HepG2 (cell line): ENCODE data around the gene HYAL2. TPM values are rescaled to one million over a fixed set of nuclear protein-coding genes. Genes with fewer than 3 reads are reported as not detected.

Experiments
- ARNTL ChIP-seq: sonication (generic); formaldehyde crosslinking; IDR thresholded peaks from 2 replicates; pipeline ENCODE4 v1.4.0; 2020; ENCODE audit warnings: mild to moderate bottlenecking, missing genetic modification reagents
- ASH2L ChIP-seq: fragments of 300-600, 200-600 bp; sonication (generic); IDR thresholded peaks from 2 replicates; pipeline ENCODE4 v1.7.0; 2017; ENCODE audit warnings: low read depth, mild to moderate bottlenecking, moderate library complexity, mixed read lengths, low read length; ENCODE audit not compliant: insufficient read length
- JUND ChIP-seq: sonication (generic); formaldehyde crosslinking; IDR thresholded peaks from 2 replicates; pipeline ENCODE4 v1.8.0; 2022; ENCODE audit warnings: mild to moderate bottlenecking, missing genetic modification reagents
- RFX3 ChIP-seq: IDR thresholded peaks from 2 replicates; pipeline ENCODE4 v1.6.1; 2016; ENCODE audit warnings: missing biosample characterization, missing genetic modification reagents
- SMARCE1 ChIP-seq: fragments of 450-650 bp; IDR thresholded peaks from 2 replicates; pipeline ENCODE4 v1.6.1; 2017; ENCODE audit warnings: borderline replicate concordance
- SRSF1 ChIP-seq: fragments of 200-400 bp; formaldehyde crosslinking; optimal IDR thresholded peaks from 2 replicates; pipeline ENCODE3; 2017; ENCODE audit warnings: mild to moderate bottlenecking, low read depth, low read length, moderate library complexity
- STAT5B ChIP-seq: sonication (generic); formaldehyde crosslinking; IDR thresholded peaks from 2 replicates; pipeline ENCODE4 v1.4.0; 2020; ENCODE audit warnings: missing genetic modification reagents
- ZBTB7B ChIP-seq: sonication (generic); formaldehyde crosslinking; IDR thresholded peaks from 2 replicates; pipeline ENCODE4 v1.4.0; 2020; ENCODE audit warnings: missing genetic modification reagents
- ZFP36L2 ChIP-seq: sonication (generic); formaldehyde crosslinking; IDR thresholded peaks from 2 replicates; pipeline ENCODE4 v1.4.0; 2020; ENCODE audit warnings: missing genetic modification reagents
- ZNF460 ChIP-seq: sonication (generic); formaldehyde crosslinking; IDR thresholded peaks from 2 replicates; pipeline ENCODE4 v1.5.1; 2020; ENCODE audit warnings: missing genetic modification reagents, mild to moderate bottlenecking, borderline replicate concordance
- ZSCAN20 ChIP-seq: sonication (generic); formaldehyde crosslinking; IDR thresholded peaks from 2 replicates; pipeline ENCODE4 v1.4.0; 2020; ENCODE audit warnings: missing genetic modification reagents, mild to moderate bottlenecking, borderline replicate concordance
- polyA plus RNA-seq, 8 experiments: library from polyadenylated mRNA; depleted of rRNA in 3 of 8; stranded (reverse) in 7 of 8; unstranded in 1 of 8; fragments of >200 nt; fragmentation: Illumina TruSeq in 4 of 8; extraction: Trizol in 4 of 8; gene quantifications; 2 replicates each; pipeline versions ENCODE4 v1.2.1 to v1.2.3, GENCODE V29; 2011 to 2016; ENCODE audit warnings: low read depth in 4 of 8, missing spikeins in 1 of 8, mixed read lengths in 1 of 8; ENCODE audit not compliant: insufficient read depth in 1 of 8
- total RNA-seq, 5 experiments: library from RNA; depleted of rRNA; stranded (reverse); fragments of >200 nt; fragmentation: Illumina TruSeq; extraction: Trizol; gene quantifications; 2 replicates each; pipeline ENCODE4 v1.2.3, GENCODE V29; 2016; ENCODE audit warnings: low read depth in 1 of 5
- TF ChIP-seq, protein P1 (sequence below): sonication (generic); formaldehyde crosslinking; IDR thresholded peaks from 2 replicates; pipeline ENCODE4 v1.9.0; 2022; ENCODE audit warnings: low read depth, missing genetic modification reagents
- TF ChIP-seq, protein P2 (sequence below): sonication (generic); formaldehyde crosslinking; IDR thresholded peaks from 2 replicates; pipeline ENCODE4 v1.4.0; 2020; ENCODE audit warnings: mild to moderate bottlenecking, missing genetic modification reagents
- TF ChIP-seq, protein P3 (sequence below): sonication (generic); formaldehyde crosslinking; IDR thresholded peaks from 2 replicates; pipeline ENCODE4 v1.8.1; 2022; ENCODE audit warnings: low read depth, mild to moderate bottlenecking, missing genetic modification reagents
- TF ChIP-seq, protein P4 (sequence below): IDR thresholded peaks from 2 replicates; pipeline ENCODE4 v1.6.1; 2016; ENCODE audit warnings: control low read depth
- TF ChIP-seq, protein P5 (sequence below): sonication (generic); formaldehyde crosslinking; IDR thresholded peaks from 2 replicates; pipeline ENCODE4 v1.4.0; 2020; ENCODE audit warnings: mild to moderate bottlenecking, missing genetic modification reagents
- TF ChIP-seq, protein P6 (sequence below), 2 experiments: sonication (generic) in 1 of 2; formaldehyde crosslinking in 1 of 2; IDR thresholded peaks; 2 replicates each; pipeline versions ENCODE4 v1.4.0 to v1.6.1; 2018 to 2020; ENCODE audit warnings: missing genetic modification reagents in 2 of 2, borderline replicate concordance in 1 of 2, low read depth in 1 of 2, mild to moderate bottlenecking in 1 of 2, missing biosample characterization in 1 of 2

The HYAL2 gene
- total and polyA plus RNA-seq, 2 of the 13 experiments (the other 11 are each of a cell fraction or from before 2014, with no cell fraction given), result 76.2 to 102 TPM

DNA sequence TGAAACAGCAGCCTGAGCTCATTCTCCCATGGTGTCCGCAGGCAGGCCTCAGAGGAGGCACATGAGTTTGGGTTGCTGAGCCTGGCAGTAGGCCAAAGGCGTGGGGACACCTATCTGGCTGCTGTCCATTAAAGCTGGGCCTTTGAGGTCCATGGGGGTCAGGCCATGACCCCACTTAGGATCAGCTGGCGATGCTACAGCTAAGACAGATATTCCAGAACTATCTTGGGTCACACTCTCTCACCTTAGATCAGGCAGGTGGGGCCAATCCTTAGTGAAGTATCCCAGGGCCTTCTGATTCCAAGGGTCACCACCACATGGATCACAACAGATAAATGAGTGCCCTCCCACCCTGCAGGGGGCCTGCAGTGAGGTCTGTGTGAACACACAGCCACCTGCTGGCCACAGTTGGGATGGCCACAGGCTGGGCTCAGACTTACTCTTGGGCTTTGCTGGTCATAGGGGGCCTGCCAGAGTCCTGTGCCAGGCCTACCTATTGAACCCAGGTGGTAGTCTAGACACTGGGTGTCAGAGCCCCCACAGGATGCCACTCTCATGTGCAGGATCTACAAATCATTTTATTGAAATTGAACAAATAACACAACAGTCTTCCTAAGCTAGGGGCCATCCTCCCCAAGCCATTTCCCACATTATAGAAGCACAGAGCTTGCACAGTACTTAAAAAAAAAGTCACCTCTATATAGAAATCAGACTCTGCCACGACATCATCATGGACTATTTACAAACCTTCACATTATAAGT, 2.0 kb upstream of the HYAL2 start (continued):
- TF ChIP-seq, protein P1, sequence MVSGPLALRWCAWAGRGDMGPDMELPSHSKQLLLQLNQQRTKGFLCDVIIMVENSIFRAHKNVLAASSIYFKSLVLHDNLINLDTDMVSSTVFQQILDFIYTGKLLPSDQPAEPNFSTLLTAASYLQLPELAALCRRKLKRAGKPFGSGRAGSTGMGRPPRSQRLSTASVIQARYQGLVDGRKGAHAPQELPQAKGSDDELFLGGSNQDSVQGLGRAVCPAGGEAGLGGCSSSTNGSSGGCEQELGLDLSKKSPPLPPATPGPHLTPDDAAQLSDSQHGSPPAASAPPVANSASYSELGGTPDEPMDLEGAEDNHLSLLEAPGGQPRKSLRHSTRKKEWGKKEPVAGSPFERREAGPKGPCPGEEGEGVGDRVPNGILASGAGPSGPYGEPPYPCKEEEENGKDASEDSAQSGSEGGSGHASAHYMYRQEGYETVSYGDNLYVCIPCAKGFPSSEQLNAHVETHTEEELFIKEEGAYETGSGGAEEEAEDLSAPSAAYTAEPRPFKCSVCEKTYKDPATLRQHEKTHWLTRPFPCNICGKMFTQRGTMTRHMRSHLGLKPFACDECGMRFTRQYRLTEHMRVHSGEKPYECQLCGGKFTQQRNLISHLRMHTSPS, result no peak
- TF ChIP-seq, protein P2, sequence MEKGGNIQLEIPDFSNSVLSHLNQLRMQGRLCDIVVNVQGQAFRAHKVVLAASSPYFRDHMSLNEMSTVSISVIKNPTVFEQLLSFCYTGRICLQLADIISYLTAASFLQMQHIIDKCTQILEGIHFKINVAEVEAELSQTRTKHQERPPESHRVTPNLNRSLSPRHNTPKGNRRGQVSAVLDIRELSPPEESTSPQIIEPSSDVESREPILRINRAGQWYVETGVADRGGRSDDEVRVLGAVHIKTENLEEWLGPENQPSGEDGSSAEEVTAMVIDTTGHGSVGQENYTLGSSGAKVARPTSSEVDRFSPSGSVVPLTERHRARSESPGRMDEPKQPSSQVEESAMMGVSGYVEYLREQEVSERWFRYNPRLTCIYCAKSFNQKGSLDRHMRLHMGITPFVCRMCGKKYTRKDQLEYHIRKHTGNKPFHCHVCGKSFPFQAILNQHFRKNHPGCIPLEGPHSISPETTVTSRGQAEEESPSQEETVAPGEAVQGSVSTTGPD, result no peak
- no peak for TF ChIP-seq SRSF1
- TF ChIP-seq, protein P3, sequence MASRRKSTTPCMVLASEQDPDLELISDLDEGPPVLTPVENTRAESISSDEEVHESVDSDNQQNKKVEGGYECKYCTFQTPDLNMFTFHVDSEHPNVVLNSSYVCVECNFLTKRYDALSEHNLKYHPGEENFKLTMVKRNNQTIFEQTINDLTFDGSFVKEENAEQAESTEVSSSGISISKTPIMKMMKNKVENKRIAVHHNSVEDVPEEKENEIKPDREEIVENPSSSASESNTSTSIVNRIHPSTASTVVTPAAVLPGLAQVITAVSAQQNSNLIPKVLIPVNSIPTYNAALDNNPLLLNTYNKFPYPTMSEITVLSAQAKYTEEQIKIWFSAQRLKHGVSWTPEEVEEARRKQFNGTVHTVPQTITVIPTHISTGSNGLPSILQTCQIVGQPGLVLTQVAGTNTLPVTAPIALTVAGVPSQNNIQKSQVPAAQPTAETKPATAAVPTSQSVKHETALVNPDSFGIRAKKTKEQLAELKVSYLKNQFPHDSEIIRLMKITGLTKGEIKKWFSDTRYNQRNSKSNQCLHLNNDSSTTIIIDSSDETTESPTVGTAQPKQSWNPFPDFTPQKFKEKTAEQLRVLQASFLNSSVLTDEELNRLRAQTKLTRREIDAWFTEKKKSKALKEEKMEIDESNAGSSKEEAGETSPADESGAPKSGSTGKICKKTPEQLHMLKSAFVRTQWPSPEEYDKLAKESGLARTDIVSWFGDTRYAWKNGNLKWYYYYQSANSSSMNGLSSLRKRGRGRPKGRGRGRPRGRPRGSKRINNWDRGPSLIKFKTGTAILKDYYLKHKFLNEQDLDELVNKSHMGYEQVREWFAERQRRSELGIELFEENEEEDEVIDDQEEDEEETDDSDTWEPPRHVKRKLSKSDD (CRISPR knock-in tag), result no peak
- TF ChIP-seq ZFP36L2 (CRISPR knock-in tag), result no peak
- TF ChIP-seq ZNF460 (CRISPR knock-in tag), result no peak
- no peak for TF ChIP-seq STAT5B (CRISPR knock-in tag)
- no peak; the same call in 1 of the 2 replicates for TF ChIP-seq RFX3
- no peak for TF ChIP-seq JUND (CRISPR knock-in tag)
- TF ChIP-seq, protein P4, sequence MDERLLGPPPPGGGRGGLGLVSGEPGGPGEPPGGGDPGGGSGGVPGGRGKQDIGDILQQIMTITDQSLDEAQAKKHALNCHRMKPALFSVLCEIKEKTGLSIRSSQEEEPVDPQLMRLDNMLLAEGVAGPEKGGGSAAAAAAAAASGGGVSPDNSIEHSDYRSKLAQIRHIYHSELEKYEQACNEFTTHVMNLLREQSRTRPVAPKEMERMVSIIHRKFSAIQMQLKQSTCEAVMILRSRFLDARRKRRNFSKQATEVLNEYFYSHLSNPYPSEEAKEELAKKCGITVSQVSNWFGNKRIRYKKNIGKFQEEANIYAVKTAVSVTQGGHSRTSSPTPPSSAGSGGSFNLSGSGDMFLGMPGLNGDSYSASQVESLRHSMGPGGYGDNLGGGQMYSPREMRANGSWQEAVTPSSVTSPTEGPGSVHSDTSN (CRISPR knock-in tag), result no peak
- TF ChIP-seq, protein P5, sequence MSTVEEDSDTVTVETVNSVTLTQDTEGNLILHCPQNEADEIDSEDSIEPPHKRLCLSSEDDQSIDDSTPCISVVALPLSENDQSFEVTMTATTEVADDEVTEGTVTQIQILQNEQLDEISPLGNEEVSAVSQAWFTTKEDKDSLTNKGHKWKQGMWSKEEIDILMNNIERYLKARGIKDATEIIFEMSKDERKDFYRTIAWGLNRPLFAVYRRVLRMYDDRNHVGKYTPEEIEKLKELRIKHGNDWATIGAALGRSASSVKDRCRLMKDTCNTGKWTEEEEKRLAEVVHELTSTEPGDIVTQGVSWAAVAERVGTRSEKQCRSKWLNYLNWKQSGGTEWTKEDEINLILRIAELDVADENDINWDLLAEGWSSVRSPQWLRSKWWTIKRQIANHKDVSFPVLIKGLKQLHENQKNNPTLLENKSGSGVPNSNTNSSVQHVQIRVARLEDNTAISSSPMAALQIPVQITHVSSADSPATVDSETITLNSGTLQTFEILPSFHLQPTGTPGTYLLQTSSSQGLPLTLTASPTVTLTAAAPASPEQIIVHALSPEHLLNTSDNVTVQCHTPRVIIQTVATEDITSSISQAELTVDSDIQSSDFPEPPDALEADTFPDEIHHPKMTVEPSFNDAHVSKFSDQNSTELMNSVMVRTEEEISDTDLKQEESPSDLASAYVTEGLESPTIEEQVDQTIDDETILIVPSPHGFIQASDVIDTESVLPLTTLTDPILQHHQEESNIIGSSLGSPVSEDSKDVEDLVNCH, result no peak
- TF ChIP-seq SMARCE1, result no peak
- no peak for TF ChIP-seq ARNTL (CRISPR knock-in tag)
- no peak for TF ChIP-seq ASH2L
- TF ChIP-seq ZSCAN20, result no peak
- peak; percentile 97 for TF ChIP-seq ZBTB7B (CRISPR knock-in tag)
- TF ChIP-seq, protein P6, sequence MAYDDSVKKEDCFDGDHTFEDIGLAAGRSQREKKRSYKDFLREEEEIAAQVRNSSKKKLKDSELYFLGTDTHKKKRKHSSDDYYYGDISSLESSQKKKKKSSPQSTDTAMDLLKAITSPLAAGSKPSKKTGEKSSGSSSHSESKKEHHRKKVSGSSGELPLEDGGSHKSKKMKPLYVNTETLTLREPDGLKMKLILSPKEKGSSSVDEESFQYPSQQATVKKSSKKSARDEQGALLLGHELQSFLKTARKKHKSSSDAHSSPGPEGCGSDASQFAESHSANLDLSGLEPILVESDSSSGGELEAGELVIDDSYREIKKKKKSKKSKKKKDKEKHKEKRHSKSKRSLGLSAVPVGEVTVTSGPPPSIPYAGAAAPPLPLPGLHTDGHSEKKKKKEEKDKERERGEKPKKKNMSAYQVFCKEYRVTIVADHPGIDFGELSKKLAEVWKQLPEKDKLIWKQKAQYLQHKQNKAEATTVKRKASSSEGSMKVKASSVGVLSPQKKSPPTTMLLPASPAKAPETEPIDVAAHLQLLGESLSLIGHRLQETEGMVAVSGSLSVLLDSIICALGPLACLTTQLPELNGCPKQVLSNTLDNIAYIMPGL (CRISPR knock-in tag; IDR thresholded peaks at IDR 0.05; ENCODE audit: borderline replicate concordance in 1 of 2, low read depth in 1 of 2), result peak; percentile 29 to 65; a peak in 3 of 4 replicates
